Immature natural killer cell (primary cell): Measurements from ENCODE around the gene SCN10A. TPM values are rescaled to one million over a fixed set of nuclear protein-coding genes. Genes with fewer than 3 reads are reported as not detected.

Experiments used
- DNase-seq, 3 donors: peaks; one replicate each; pipeline ENCODE4 v3.0.0; 2022; ENCODE audit warnings: mixed read lengths in 1 of 3
- H3K27ac Mint-ChIP-seq, 6 donors: one replicate each; pipeline ENCODE4 v1.8.0; 2020; ENCODE audit warnings: mixed read lengths in 6 of 6, mild to moderate bottlenecking in 5 of 6, inconsistent platforms in 4 of 6, moderate library complexity in 3 of 6
- H3K27me3 Mint-ChIP-seq, 3 donors: one replicate each; pipeline ENCODE4 v1.8.0; 2020 to 2021; ENCODE audit warnings: low read depth in 3 of 3, mild to moderate bottlenecking in 3 of 3, mixed read lengths in 3 of 3, moderate library complexity in 3 of 3, inconsistent platforms in 1 of 3
- H3K36me3 Mint-ChIP-seq, 3 donors: one replicate each; pipeline ENCODE4 v1.8.0; 2020; ENCODE audit warnings: mixed read lengths in 3 of 3, inconsistent platforms in 2 of 3, mild to moderate bottlenecking in 2 of 3
- H3K4me1 Mint-ChIP-seq, 2 donors: one replicate each; pipeline ENCODE4 v1.8.0; 2020; ENCODE audit warnings: inconsistent platforms in 2 of 2, mild to moderate bottlenecking in 2 of 2, mixed read lengths in 2 of 2, moderate library complexity in 1 of 2
- H3K4me3 Mint-ChIP-seq, 5 donors: one replicate each; pipeline ENCODE4 v1.8.0; 2020; ENCODE audit warnings: mild to moderate bottlenecking in 5 of 5, mixed read lengths in 5 of 5, inconsistent platforms in 3 of 5, moderate library complexity in 3 of 5
- H3K9me3 Mint-ChIP-seq, 6 donors: one replicate each; pipeline ENCODE4 v1.8.0; 2020; ENCODE audit warnings: mild to moderate bottlenecking in 6 of 6, mixed read lengths in 6 of 6, inconsistent platforms in 4 of 6, moderate library complexity in 3 of 6
- polyA plus RNA-seq, 3 donors: library from polyadenylated mRNA; unstranded; fragments of 300-500 nt; fragmentation: Illumina TruSeq; gene quantifications; one replicate each; pipeline ENCODE4 v1.2.3, GENCODE V29; 2021

Gene SCN10A
- polyA plus RNA-seq, 3 donors from 2014 or later = not detected

DNA sequence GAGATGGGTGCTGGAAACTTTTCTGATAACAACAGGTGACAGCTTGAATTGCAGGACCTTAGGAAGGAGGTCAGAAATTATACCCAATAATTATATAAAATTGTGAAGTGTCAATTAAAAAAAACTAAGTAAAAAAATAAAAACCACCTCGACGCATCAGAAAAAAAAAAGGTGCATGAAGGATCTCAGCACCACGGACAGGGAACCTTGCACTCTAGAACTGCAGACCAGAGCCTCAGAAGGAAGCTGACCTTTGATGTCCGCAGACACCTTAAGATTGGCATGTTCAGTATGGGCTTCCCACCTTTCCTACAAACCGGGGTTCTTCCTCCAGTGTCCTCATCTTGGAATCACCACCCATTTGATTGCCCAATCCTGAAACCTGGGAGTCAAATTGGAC lies 60.9 kb downstream of the SCN10A start:
- peaks cover 4 to 12% (median 7%) of the 10 kb centered on the region in 3 donors for H3K27me3 Mint-ChIP-seq
- no peaks in the 10 kb centered on the region for H3K36me3 Mint-ChIP-seq
- peaks cover 0 to 5% (median 0%) of the 10 kb centered on the region in 6 donors for H3K9me3 Mint-ChIP-seq
- no peaks in the 10 kb centered on the region for H3K4me1 Mint-ChIP-seq
- no peak overlapping the region for H3K4me3 Mint-ChIP-seq
- H3K27ac Mint-ChIP-seq = no peak overlapping the region
- no peak for DNase-seq

DNA sequence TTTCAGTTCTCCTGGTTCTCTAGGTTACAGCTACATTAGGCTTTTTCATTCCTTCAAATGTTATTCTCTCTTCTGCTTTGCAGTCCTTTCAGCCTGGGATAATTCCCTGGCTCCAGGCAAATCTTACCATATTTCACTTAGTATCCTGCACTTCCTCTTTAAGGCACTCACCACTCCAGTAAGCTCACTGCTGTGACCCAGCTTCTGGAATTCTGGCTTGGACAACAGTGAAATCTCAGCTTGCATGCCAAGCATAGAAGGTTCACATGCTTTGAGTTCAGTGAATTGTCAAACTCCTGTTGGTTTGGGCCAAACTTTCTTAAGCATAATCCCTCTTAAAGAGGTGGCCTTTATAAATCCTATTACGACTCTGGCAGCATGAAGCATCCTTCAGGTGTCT lies 69.4 kb downstream of the SCN10A start:
- Mint-ChIP-seq H3K27ac (no peak overlapping the region), H3K27me3 (peaks cover 0 to 4% (median 3%) of the 10 kb centered on the region in 3 donors), H3K36me3 (no peaks in the 10 kb centered on the region), H3K4me1 (no peaks in the 10 kb centered on the region), H3K4me3 (no peak overlapping the region), H3K9me3 (no peaks in the 10 kb centered on the region)
- no peak for DNase-seq

DNA sequence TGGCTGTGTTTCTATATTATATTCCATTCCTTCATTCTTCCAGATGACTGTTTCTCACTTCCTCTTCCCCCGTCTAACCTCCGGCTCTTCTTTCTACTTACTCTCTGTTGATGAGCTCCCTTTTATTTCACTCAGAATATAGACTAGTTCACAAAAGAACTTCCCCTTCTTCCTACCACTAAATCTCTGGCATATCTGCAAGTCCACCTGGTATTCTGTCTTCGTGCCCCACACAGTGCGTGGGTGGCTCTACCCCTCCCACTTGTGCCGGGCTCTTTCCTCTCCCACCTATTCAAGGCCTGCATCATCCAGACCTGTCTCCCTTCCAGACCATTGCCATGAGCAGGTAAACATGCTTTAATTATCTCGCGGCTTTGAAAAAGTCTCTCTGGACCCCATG lies 73.0 kb downstream of the SCN10A start:
- Mint-ChIP-seq H3K27me3 (peaks cover 0 to 4% (median 2%) of the 10 kb centered on the region in 3 donors), H3K4me3 (no peak overlapping the region), H3K36me3 (no peaks in the 10 kb centered on the region), H3K27ac (no peak overlapping the region), H3K4me1 (no peaks in the 10 kb centered on the region), H3K9me3 (no peaks in the 10 kb centered on the region)
- DNase-seq = no peak

DNA sequence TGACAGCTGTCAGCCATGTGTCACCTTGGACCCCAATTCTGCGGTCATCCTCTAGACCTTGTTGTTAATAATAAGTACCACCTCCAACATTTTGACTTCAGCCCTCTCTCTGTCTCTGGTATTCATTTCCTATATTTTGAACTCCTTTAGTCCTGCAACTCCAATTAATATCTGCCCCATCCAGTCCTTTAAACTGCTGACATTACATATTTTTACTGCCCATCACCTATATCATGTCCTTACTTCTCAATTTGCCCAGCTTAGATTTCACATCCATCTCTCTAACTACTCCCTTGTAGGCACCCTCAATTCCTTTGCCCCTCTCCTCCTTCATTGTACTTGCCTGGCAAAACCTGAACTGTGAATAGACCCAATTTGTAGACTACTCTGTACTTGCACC lies 73.5 kb downstream of the SCN10A start:
- Mint-ChIP-seq H3K9me3 (no peaks in the 10 kb centered on the region), H3K4me1 (no peaks in the 10 kb centered on the region), H3K27ac (no peak overlapping the region), H3K27me3 (peaks cover 0 to 4% (median 2%) of the 10 kb centered on the region in 3 donors), H3K4me3 (no peak overlapping the region), H3K36me3 (no peaks in the 10 kb centered on the region)
- DNase-seq = no peak

DNA sequence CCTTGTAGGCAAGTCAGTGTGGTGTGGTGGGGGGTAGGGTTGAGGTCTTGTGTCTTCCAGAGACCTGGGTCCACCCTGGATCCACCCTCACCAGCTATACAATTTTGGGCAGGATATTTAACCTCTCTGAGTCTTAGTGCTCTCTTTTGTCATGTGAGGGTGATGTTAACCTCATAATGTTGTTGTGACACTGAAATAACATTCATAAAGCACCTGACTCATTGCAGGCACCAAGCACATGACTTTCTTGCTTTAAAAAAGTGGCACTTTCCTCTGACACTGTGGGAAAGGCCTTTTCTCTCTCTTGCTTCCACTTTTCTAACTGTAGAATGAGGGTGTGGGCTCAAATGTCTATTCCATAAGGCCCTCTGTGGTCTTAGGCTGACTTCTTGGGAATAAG lies 75.5 kb downstream of the SCN10A start:
- Mint-ChIP-seq H3K36me3 (no peaks in the 10 kb centered on the region), H3K27ac (no peak overlapping the region), H3K4me1 (no peaks in the 10 kb centered on the region), H3K4me3 (no peak overlapping the region), H3K27me3 (peaks cover 0 to 4% (median 3%) of the 10 kb centered on the region in 3 donors), H3K9me3 (no peaks in the 10 kb centered on the region)
- no peak for DNase-seq

DNA sequence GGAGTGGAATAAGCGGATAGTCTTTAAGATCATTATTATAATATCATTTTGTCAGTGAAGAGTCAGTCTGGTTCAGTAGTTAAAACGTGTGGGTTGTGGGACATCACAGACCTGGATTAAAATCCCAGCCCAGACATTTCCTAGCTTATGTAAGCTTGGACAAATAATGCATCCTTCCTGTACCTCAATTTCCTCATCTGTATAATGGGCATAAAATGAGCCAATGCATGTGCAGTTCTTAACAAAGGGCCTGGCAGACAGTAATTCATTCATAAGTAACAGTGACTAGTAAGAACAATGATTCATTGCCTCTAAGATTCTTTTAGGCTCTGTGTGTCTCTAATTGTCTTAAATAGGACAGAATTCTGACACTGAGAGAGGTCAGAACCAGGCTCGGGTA lies 76.1 kb downstream of the SCN10A start:
- no peak overlapping the region for H3K27ac Mint-ChIP-seq
- no peak overlapping the region for H3K4me3 Mint-ChIP-seq
- H3K9me3 Mint-ChIP-seq = no peaks in the 10 kb centered on the region
- no peak for DNase-seq
- no peaks in the 10 kb centered on the region for H3K36me3 Mint-ChIP-seq
- no peaks in the 10 kb centered on the region for H3K4me1 Mint-ChIP-seq
- peaks cover 0 to 4% (median 3%) of the 10 kb centered on the region in 3 donors for H3K27me3 Mint-ChIP-seq

DNA sequence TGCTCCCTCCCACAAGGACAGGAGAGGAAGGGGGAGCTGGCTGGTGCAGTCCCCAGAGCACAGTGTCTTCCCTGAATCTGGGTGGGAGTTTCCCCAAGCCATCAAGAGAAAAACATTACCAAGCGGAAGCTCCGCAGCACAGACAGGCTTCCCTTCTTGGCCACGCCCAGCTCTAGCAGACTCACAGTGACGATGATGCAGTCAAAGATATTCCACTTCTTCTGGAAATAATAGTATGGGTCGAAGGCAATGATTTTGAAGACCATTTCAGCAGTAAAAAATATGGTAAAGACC lies 76.7 kb downstream of the SCN10A start:
- no peak for DNase-seq
- H3K27me3 Mint-ChIP-seq = peaks cover 0 to 4% (median 3%) of the 10 kb centered on the region in 3 donors
- no peaks in the 10 kb centered on the region for H3K36me3 Mint-ChIP-seq
- no peaks in the 10 kb centered on the region for H3K4me1 Mint-ChIP-seq
- H3K9me3 Mint-ChIP-seq = no peaks in the 10 kb centered on the region
- H3K4me3 Mint-ChIP-seq = no peak overlapping the region
- no peak overlapping the region for H3K27ac Mint-ChIP-seq

DNA sequence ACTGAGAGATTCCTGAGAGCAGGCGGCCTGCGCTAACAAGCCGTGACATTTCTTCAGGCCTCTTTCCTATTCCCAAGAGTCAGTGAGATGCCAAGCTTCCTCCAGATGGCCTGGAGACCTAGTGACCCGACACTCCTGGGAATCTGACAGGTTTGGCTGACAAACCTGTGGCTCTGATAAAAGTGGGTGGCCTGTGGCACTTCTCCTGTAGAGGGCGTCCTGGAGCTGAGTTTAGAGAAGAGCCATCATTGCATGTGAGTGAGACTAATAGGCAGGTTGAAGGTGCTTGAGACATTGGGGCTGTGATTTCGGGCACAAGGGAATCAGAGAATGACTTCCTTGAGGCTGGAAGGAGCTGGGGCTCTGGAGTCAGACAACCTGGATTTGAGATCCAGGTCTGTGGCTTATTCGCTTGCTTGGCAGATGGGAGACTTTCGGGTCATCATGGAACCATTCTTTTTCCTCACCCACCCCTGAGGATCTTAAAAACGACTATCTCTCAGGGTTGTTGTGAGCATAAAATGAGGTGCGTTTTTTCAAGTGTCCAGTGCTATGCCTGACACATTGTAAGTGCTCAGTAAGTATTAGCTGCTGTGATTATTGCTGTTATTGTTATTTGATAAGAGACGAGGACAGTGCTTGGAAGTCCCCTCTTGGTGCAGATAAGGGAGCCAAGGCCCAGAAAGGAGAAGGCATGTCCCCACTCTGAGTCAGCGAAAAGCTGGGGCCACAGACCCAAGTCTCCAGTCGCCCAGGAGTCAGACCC lies 77.2 kb downstream of the SCN10A start:
- H3K4me1 Mint-ChIP-seq = no peaks in the 10 kb centered on the region
- no peak for DNase-seq
- no peak overlapping the region for H3K4me3 Mint-ChIP-seq
- peaks cover 0 to 5% (median 3%) of the 10 kb centered on the region in 3 donors for H3K27me3 Mint-ChIP-seq
- H3K9me3 Mint-ChIP-seq = no peaks in the 10 kb centered on the region
- no peak overlapping the region for H3K27ac Mint-ChIP-seq
- no peaks in the 10 kb centered on the region for H3K36me3 Mint-ChIP-seq

DNA sequence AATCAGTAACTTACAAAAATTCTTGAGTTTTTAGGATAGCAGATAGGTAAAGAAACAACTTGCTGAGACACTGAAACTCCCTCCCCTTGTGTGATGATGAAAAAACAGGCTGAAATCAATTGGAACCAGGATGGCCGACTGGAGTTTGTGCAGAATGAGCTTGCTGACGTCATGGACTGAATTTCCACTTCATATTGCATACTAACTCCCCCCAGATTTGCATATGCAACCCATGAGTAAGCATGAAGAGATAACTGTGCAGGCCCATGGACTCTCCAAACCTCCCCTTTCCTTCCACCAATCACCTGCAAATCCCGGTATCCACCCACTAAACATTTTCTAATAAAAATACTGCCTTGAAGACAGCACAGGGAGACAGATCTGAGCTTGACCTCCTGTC lies 84.5 kb downstream of the SCN10A start:
- no peak overlapping the region for H3K27ac Mint-ChIP-seq
- no peaks in the 10 kb centered on the region for H3K4me1 Mint-ChIP-seq
- H3K9me3 Mint-ChIP-seq = peaks cover 0 to 3% (median 0%) of the 10 kb centered on the region in 6 donors
- H3K27me3 Mint-ChIP-seq = peaks cover 0 to 4% (median 0%) of the 10 kb centered on the region in 3 donors
- no peaks in the 10 kb centered on the region for H3K36me3 Mint-ChIP-seq
- no peak overlapping the region for H3K4me3 Mint-ChIP-seq
- DNase-seq = no peak

DNA sequence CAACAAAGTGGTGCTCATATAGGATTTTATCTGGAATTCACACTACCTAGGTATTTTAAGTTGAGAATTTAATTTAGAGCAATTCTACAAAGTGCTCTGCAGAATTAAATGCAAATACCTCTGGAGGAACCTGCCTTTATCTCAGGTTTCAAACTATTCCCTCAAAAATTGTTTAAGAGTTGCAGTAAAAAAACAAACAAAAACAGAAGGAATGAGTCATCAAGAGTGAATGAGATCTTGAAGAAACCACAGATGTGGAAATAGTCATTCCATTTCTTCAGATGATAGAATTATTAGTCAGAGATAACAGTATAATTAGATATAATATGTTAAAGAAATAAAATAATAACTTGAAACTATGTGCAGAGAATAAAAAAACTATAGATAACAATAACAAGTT lies 85.7 kb downstream of the SCN10A start:
- Mint-ChIP-seq H3K9me3 (peaks cover 0 to 3% (median 0%) of the 10 kb centered on the region in 6 donors), H3K4me3 (no peak overlapping the region), H3K4me1 (no peaks in the 10 kb centered on the region), H3K27me3 (peaks cover 0 to 4% (median 0%) of the 10 kb centered on the region in 3 donors), H3K27ac (no peak overlapping the region), H3K36me3 (no peaks in the 10 kb centered on the region)
- DNase-seq = no peak

DNA sequence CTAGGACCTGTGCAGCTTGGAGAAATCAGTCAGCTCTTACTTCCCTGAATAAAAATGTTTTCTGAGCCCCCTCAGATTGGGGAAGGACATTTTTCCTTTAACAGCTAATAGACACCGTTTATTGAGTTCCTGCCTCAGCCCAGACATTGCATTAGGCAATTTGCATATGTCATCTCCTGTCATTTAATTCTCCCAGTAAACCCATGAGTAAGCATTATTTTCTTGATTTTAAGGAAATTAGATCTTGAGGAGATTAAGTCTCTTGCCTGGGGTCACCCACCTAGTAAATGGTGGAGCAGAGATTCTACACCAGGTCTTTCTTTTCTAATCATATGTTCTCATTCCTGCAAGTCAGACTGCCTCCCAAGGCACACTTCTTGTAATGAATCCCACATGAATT lies 88.0 kb downstream of the SCN10A start:
- no peak for DNase-seq
- Mint-ChIP-seq H3K27ac (no peak overlapping the region), H3K27me3 (peaks cover 0 to 2% (median 0%) of the 10 kb centered on the region in 3 donors), H3K4me3 (no peak overlapping the region), H3K4me1 (no peaks in the 10 kb centered on the region), H3K36me3 (no peaks in the 10 kb centered on the region), H3K9me3 (peaks cover 0 to 3% (median 0%) of the 10 kb centered on the region in 6 donors)

DNA sequence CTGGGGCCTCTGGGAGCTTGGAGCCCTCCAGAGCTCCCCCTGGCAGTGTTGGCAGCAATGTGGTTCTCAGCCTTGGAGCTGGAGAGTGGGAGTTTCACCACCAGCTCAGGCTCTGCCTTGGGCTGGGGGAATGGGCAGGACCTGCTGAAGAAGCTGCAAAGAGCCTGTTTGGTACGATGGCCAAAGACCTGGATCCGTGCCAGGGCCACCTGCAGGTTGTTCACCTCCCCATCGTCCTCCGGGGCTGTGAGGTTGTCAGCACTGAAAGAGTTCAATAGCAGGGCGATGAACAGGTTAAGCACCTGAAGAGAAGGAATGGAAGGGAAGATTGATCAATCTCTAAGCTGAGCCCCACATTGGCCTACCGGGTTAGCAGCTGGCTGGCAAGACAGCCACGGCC lies 89.3 kb downstream of the SCN10A start:
- H3K4me1 Mint-ChIP-seq = no peaks in the 10 kb centered on the region
- peaks cover 0 to 2% (median 0%) of the 10 kb centered on the region in 3 donors for H3K27me3 Mint-ChIP-seq
- no peaks in the 10 kb centered on the region for H3K36me3 Mint-ChIP-seq
- H3K27ac Mint-ChIP-seq = no peak overlapping the region
- H3K9me3 Mint-ChIP-seq = peaks cover 0 to 3% (median 0%) of the 10 kb centered on the region in 6 donors
- no peak for DNase-seq
- no peak overlapping the region for H3K4me3 Mint-ChIP-seq

DNA sequence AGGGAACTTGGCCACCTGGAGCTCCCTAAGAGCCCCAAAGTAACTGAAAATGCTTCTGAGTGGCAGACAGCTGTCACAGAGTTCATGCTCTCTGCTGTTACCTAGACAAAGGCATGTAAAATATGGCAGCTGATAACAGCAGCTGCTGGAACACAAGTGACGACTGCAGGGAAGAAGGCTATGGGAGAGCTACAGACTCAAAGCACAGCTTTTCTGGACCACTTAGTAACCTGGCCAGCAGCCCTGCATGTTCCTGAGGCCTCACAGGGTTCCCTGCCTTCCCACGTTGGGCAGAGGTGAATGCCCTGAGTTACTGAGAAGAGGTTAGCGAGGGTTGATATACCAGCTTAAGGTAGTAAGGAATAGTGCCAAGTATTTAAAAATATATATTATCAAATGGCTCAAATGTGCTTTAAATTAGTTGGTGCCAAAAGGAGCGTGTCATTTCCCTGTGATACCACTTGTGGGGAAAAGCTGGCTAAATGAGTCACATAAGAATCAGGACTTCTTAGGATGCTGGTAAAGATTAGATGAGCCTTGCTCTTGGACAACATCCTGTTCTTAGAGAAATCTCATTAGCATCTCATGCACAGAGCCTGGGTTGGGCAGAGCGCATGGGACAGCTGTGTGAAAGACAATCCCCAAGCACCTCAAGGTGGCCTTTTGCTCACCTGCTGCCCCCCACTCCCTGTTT lies 90.1 kb downstream of the SCN10A start:
- Mint-ChIP-seq H3K27ac (no peak overlapping the region), H3K27me3 (peaks cover 0 to 7% (median 2%) of the 10 kb centered on the region in 3 donors), H3K4me1 (no peaks in the 10 kb centered on the region), H3K36me3 (no peaks in the 10 kb centered on the region), H3K4me3 (no peak overlapping the region), H3K9me3 (peaks cover 0 to 3% (median 0%) of the 10 kb centered on the region in 6 donors)
- DNase-seq = no peak

DNA sequence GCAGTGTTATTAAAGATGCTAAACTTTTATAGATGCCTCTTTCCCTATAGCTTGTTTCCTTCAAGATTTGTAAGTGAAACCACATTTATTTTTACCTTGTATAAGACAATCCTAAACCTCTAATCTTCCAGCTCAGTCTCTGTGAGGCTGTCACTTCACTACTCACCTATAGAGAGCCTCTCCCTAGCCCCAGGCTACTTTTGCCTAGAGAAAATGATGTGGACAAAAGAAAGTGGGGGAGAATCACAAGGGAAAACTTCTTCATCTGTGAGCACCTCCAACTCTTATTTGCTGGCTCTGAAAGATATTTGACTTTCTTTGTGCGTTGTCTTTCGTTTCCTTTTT lies 91.7 kb downstream of the SCN10A start:
- Mint-ChIP-seq H3K9me3 (peaks cover 0 to 3% (median 0%) of the 10 kb centered on the region in 6 donors), H3K36me3 (no peaks in the 10 kb centered on the region), H3K4me1 (no peaks in the 10 kb centered on the region), H3K27ac (no peak overlapping the region), H3K4me3 (no peak overlapping the region), H3K27me3 (peaks cover 0 to 7% (median 0%) of the 10 kb centered on the region in 3 donors)
- no peak for DNase-seq
